Activated CD4-positive, alpha-beta T cell treated with anti-CD3 and anti-CD28 coated beads for 36 hours (primary cell): ENCODE results near the gene CREB3. TPM values are rescaled to one million over a fixed set of nuclear protein-coding genes. Genes with fewer than 3 reads are reported as not detected.

Experiments used
- ATAC-seq: fragments of 200-7000 bp; cut with Tn5 transposase; one replicate; pipeline ENCODE4 v1.10.0; 2021; ENCODE audit warnings: mild to moderate bottlenecking, moderate library complexity
- CTCF ChIA-PET: fragments of 350-600 bp; sonication (Branson Sonifier 250); formaldehyde crosslinking; loops from one replicate; lab custom pipeline; 2021; ENCODE audit warnings: antibody characterized with exemption; lab: Charles Lee
- POLR2A ChIA-PET: fragments of 350-600 bp; sonication (Branson Sonifier 250); formaldehyde crosslinking; loops from one replicate; lab custom pipeline; 2021; ENCODE audit warnings: antibody characterized with exemption, inconsistent platforms; lab: Charles Lee
- DNase-seq: peaks from one replicate; pipeline ENCODE4 v3.0.0-alpha.2; 2020
- H3K27ac Mint-ChIP-seq: one replicate; pipeline ENCODE4 v1.8.0; 2021; ENCODE audit warnings: mixed read lengths
- H3K27me3 Mint-ChIP-seq: one replicate; pipeline ENCODE4 v1.8.0; 2021; ENCODE audit warnings: mixed read lengths
- H3K36me3 Mint-ChIP-seq: one replicate; pipeline ENCODE4 v1.8.0; 2021; ENCODE audit warnings: low read depth, mixed read lengths
- H3K4me1 Mint-ChIP-seq: one replicate; pipeline ENCODE4 v1.8.0; 2021; ENCODE audit warnings: mixed read lengths
- H3K4me3 Mint-ChIP-seq: one replicate; pipeline ENCODE4 v1.8.0; 2021; ENCODE audit warnings: mild to moderate bottlenecking, moderate library complexity, mixed read lengths
- H3K9me3 Mint-ChIP-seq: one replicate; pipeline ENCODE4 v1.8.0; 2021; ENCODE audit warnings: low read depth, mixed read lengths
- intact Hi-C, 2 experiments: fragments of 100-400 bp; cut with DNase I in 1 of 2; cut with micrococcal nuclease in 1 of 2; formaldehyde crosslinking; loops; one replicate each; pipeline versions ENCODE4 v1.14.2 to v1.15.1; 2022 to 2024; cut with DNase I, micrococcal nuclease
- total RNA-seq, 2 experiments: library from RNA; stranded (reverse); gene quantifications; one replicate each; pipeline ENCODE4 v1.2.3, GENCODE V29; 2021

The CREB3 gene
- total RNA-seq, 2 experiments from 2014 or later: 24.0 to 26.0 TPM

DNA sequence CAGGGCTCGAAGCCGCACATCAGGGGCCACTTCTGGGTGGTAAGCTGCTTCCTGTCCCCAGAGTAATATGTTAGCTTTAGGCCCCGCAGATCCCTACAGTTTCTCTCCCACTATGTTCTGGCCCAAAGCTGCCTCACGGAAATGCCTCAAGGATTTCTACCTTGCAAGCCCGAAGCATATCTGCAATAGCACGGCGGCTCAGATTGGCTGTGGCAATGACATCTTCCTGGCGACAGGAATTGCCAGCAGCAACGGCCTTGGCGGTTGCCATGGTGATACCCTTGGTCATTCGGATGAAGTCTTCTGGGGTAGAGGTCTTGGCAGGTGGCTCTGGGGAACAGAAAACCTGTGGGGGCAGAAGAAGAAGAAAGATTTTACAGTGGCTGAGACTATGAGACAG is 32.4 kb upstream of the CREB3 start:
- Mint-ChIP-seq H3K4me3 (no peak overlapping the region), H3K27me3 (no peaks in the 10 kb centered on the region), H3K36me3 (peaks cover 40% of the 10 kb centered on the region), H3K4me1 (peaks cover 1% of the 10 kb centered on the region), H3K27ac (no peak overlapping the region), H3K9me3 (no peaks in the 10 kb centered on the region)
- ATAC-seq (no peak), DNase-seq (no peak)
- ChIA-PET CTCF (interaction anchor here (0.9 to 1.4 kb wide), 2 partner anchors 12 to 96 kb away, joined by 3 read pairs; no protein-coding TSS in a partner anchor), POLR2A (no interaction called here)
- intact Hi-C loops: no loop called here

DNA sequence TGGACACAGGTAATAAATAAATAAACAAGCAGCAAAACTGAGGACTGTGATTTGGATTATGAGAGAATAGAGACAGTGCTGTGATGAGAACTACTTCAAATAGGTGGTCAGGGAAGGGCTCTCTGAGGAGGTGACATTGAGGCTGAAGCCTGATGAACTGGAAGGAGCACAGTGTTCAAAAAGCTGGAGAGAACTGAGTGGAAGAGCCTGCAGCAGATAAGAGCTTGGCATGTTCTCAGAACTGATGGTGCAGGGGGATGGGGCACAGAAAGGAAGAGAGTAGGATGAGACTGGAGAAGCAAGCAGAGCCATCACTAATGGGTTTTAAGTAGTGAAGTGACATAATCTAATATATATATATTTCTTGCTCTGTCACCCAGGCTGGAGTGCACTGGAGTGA is 31.5 kb upstream of the CREB3 start:
- Mint-ChIP-seq H3K27ac (no peak overlapping the region), H3K4me1 (peaks cover 1% of the 10 kb centered on the region), H3K4me3 (no peak overlapping the region), H3K9me3 (no peaks in the 10 kb centered on the region), H3K36me3 (peaks cover 43% of the 10 kb centered on the region), H3K27me3 (no peaks in the 10 kb centered on the region)
- DNase-seq (no peak), ATAC-seq (no peak)
- ChIA-PET POLR2A (no interaction called here), CTCF (interaction anchor here (0.6 to 1.4 kb wide), 8 partner anchors 13 to 1521 kb away, joined by 3 to 4 read pairs (median 3); no protein-coding TSS in a partner anchor)
- intact Hi-C loops: no loop called here

DNA sequence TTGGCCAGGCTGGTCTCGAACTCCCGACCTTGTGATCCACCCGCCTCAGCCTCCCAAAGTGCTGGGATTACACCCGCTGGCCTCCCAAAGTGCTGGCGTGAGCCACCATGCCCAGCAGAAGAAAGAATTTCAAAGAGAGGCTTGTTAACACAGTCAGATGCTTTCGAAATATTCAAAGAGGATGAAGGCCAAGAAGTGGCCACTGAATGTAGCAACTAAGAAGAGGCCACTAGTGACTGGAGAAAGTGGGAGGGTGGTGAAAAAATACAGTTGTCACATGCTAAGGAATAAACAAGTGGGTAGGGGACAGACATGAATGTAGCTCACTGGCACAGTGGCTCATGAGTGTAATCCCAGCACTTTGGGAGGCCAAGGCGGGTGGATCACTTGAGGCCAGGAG is 29.8 kb upstream of the CREB3 start:
- ATAC-seq: no peak
- POLR2A ChIA-PET: no interaction called here
- no peak overlapping the region for H3K27ac Mint-ChIP-seq
- H3K9me3 Mint-ChIP-seq: no peaks in the 10 kb centered on the region
- H3K36me3 Mint-ChIP-seq: peaks cover 44% of the 10 kb centered on the region
- intact Hi-C loops: no loop called here
- no peaks in the 10 kb centered on the region for H3K4me1 Mint-ChIP-seq
- no peak overlapping the region for H3K4me3 Mint-ChIP-seq
- CTCF ChIA-PET: interaction anchor here (0.7 kb wide), 1 partner anchor 175 kb away, joined by 3 read pairs; no protein-coding TSS in a partner anchor
- DNase-seq: no peak
- no peaks in the 10 kb centered on the region for H3K27me3 Mint-ChIP-seq

DNA sequence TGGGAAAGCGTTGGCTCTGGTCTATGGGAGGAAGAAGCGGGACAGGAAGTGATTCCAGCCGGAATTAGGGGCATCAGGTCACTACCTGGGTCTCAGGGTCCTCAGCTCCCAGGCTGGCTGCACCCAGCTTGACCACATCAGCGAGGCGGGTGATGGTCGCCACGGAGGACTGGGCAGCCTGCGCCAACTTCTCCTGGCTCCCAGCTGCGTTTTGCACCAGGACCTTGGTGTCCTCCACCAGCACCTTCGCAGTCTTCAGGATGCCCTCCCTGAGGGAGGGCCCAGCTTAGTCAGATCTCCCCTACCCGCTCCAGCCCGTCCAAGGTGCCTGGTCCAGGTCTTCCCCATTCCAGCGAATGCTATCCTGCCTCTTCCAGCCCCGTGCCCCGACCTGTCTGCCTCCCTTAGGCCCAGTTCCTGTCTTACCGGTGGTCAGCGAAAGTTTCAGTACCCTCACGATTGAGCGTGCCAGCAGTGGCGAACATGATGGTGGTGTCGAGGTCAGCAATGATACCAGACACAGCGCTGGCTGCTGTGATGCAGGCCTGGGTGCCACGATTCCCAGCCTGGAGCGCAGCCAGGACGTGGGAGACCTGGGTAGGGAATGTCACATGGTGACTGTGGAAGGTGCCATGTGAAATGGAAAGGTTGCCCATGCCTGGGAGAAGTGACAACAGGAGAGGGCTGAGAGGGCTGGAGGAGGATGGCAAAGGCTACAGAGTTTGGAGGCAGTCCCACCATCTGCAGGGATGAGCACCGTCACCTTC is 28.4 kb upstream of the CREB3 start:
- Mint-ChIP-seq H3K4me1 (no peaks in the 10 kb centered on the region), H3K27ac (no peak overlapping the region), H3K36me3 (peaks cover 53% of the 10 kb centered on the region), H3K4me3 (no peak overlapping the region), H3K9me3 (no peaks in the 10 kb centered on the region), H3K27me3 (no peaks in the 10 kb centered on the region)
- CTCF ChIA-PET: interaction anchor here (0.5 to 1.0 kb wide), 2 partner anchors 93 to 638 kb away, joined by 3 to 7 read pairs; no protein-coding TSS in a partner anchor
- POLR2A ChIA-PET: no interaction called here
- DNase-seq (no peak), ATAC-seq (no peak)
- intact Hi-C loops: no loop called here

DNA sequence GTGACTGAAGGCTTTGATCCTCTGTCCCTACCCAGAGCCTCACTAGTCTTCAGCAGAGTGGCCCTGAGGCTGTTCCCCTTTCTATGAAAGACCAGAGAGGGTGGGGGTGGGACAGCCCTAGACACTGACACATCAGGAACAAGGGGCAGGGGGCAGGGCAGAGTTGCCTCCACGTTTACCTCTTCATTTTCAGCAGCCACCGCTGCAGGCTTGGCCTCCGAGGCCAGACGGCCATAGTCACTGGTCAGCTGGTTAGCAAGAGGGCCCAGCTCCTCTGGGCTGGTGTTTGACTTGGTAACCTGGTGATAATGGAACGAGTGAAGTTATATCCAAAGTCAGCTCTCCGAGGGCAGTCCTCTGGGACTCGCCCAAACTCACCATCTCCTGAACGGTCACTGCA is 27.1 kb upstream of the CREB3 start:
- no peak overlapping the region for H3K4me3 Mint-ChIP-seq
- intact Hi-C loops: no loop called here
- H3K27me3 Mint-ChIP-seq: no peaks in the 10 kb centered on the region
- H3K9me3 Mint-ChIP-seq: no peaks in the 10 kb centered on the region
- no peaks in the 10 kb centered on the region for H3K4me1 Mint-ChIP-seq
- CTCF ChIA-PET: interaction anchor here (0.6 to 2.3 kb wide), 5 partner anchors 9 to 107 kb away, joined by 3 to 9 read pairs (median 3); no protein-coding TSS in a partner anchor
- H3K27ac Mint-ChIP-seq: no peak overlapping the region
- no peak for ATAC-seq
- DNase-seq: no peak
- H3K36me3 Mint-ChIP-seq: peaks cover 59% of the 10 kb centered on the region
- POLR2A ChIA-PET: no interaction called here

DNA sequence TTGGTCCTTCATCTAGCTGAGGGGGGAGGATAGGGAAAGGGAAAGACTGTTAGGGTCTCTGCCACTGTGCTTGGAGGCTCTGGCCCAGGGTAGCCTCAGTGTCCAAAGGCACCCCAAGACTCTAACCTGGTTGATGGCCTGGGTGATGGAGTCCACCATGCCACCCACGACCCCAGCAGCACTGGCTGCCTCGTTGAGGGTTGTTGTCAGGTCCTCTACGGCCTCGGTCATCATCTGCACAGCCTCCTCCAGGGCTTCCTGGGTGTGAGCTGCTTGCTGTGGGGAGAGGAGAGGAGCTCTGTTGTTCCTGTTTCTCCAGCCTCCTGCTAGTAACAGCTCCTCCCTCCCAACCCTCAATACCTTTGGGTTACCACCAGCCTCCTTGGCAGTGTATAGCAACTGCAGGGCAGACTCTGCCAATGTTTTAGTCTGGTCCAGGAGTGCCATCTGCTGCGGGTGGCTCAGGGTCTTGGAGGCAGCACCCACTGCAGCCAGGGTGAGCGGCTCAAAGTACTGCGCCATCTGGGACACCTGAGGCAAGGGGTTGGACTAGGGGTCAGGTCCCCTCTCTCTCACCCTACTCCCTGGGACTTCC is 26.5 kb upstream of the CREB3 start:
- H3K36me3 Mint-ChIP-seq: peaks cover 64% of the 10 kb centered on the region

DNA sequence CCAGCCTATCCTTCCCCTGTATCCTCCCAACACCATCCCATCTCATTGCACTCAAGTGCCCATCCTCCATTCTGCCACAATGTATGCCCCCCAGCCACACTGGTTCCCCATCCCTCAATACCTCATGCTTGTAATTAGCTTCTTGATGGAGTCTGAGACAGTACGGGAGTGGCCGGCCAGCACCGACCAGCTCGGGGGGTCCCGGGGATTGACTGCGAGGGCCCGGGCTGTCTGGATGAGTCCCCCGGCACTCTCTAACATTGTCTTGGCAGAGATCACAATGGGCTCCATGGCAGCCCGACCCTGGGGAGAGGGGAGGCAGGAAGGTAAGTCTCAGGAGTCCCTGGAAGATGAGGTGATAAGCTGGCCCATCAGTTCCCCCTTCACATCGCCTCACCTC is 25.5 kb upstream of the CREB3 start:
- Mint-ChIP-seq H3K27me3 (no peaks in the 10 kb centered on the region), H3K4me1 (peaks cover 4% of the 10 kb centered on the region), H3K4me3 (no peak overlapping the region), H3K9me3 (no peaks in the 10 kb centered on the region), H3K27ac (no peak overlapping the region), H3K36me3 (peaks cover 71% of the 10 kb centered on the region)
- ChIA-PET CTCF (interaction anchor here (1.7 to 2.3 kb wide), 2 partner anchors 10 to 12 kb away, joined by 5 to 9 read pairs; no protein-coding TSS in a partner anchor), POLR2A (interaction anchor here (1.1 kb wide), 1 partner anchor 11 kb away, joined by 4 read pairs; no protein-coding TSS in a partner anchor)
- DNase-seq (no peak), ATAC-seq (no peak)
- intact Hi-C loops: no loop called here

More for the DNA sequence above, 26.5 kb upstream of the CREB3 start:
- POLR2A ChIA-PET: interaction anchor here (1.1 kb wide), 1 partner anchor 10 kb away, joined by 4 read pairs; no protein-coding TSS in a partner anchor
- H3K27me3 Mint-ChIP-seq: no peaks in the 10 kb centered on the region
- CTCF ChIA-PET: interaction anchor here (0.6 to 2.3 kb wide), 6 partner anchors 9 to 107 kb away, joined by 3 to 9 read pairs (median 3); partner anchors contain the start of gene ARHGEF39
- H3K9me3 Mint-ChIP-seq: no peaks in the 10 kb centered on the region
- no peaks in the 10 kb centered on the region for H3K4me1 Mint-ChIP-seq
- ATAC-seq: no peak
- intact Hi-C loops: no loop called here
- DNase-seq: no peak
- H3K4me3 Mint-ChIP-seq: no peak overlapping the region
- H3K27ac Mint-ChIP-seq: no peak overlapping the region

DNA sequence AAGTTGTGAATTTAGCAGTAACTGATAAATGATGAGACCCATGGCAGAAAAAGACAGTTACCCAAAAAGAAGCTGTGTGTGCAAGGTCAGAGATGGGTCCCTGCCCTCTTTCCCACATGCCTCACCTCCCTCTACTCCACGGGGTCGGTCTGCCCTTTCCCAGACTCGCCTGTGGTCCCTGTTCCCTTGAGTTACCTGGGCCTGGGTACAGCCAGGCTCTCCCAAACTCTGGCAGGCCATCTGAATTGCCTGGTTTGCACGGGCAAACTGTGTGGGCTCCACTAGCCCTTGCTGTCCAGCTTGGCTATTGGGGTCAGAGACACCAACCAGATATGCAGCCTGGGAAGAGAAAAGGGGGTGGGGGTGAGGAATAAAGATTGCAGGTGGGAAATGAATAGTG is 24.3 kb upstream of the CREB3 start:
- CTCF ChIA-PET: interaction anchor here (0.6 kb wide), 1 partner anchor 80 kb away, joined by 3 read pairs; no protein-coding TSS in a partner anchor
- intact Hi-C loops: no loop called here
- Mint-ChIP-seq H3K27ac (no peak overlapping the region), H3K27me3 (no peaks in the 10 kb centered on the region), H3K4me1 (peaks cover 7% of the 10 kb centered on the region), H3K36me3 (peaks cover 75% of the 10 kb centered on the region), H3K4me3 (no peak overlapping the region), H3K9me3 (no peaks in the 10 kb centered on the region)
- no peak for ATAC-seq
- POLR2A ChIA-PET: interaction anchor here (0.7 kb wide), 1 partner anchor 12 kb away, joined by 3 read pairs; no protein-coding TSS in a partner anchor
- no peak for DNase-seq

DNA sequence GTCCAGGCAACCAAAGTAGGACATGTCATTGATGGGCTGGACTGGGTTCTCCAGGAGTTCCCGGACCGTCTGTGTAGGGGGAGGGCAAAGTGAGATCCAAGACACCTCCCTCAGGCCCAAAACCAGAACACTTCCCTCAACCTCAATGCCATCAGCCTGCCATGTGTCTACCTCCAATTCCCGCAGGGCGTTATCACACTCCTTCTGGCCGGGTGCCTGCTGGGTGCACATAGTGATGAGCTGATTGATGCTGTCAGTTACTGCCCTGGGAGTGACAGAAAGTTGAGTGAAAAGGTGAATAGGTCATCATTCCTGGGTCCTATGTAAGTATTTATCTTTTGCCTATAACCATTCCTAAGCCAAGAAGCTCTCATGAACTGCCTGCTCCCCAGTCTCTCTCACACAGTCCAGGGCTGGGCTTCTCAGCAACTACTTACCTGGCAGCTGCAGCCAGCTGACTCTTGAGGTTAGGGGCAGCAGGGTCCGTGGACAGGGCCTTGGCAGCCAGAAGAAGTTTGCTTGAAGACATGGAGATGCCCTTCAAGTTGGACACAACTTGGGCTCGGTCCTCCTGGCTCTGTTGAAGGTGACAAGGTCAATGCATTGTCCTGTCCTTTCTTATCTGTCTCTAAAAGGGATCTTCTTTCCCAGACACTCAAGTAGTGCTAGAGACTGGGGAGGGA is 21.5 kb upstream of the CREB3 start:
- peaks cover 75% of the 10 kb centered on the region for H3K36me3 Mint-ChIP-seq
- ATAC-seq: no peak

DNA sequence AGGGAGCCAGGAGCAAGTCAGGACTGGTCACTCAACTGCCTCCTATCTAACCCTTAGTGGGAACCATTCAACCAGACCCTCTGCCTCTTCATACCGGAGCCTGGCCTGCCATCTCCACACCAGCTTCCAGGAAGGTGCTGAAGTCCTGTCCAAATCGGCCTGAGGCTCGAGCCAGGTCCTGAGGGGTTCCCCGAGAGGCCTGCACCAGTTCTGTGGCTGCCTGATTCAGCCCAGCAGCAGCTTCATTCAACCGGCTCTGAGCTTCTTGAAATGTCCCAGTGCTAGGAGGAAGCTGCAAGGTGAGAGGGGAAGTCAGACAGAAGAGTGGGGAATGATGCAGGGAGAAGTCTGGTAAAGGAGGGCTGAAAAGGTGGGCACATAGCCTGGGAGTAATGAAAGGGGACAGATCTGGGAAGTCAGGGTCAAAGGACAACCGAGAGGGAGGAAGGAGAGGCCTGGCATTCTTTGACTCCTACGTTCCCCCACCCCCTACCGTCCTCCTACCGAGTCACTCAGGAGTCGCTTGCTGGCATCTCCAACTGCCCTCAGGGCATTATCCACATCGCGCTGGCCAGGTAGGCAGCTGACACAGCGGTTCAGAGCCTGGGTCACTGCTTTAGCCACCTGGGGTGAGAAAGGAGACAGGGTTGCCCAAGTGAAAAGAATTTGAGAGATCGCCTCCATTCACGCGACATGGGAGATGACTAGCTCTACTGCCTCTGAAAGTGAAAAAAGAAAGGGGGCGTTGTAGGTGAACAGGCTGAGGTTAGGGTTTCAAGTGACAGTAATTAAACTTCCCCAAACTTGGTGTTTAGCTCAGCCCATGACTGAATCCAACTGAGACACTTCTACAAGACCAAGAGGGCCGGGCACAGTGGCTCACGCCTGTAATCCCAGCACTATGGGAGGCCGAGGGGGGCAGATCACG is 20.7 kb upstream of the CREB3 start:
- peaks cover 7% of the 10 kb centered on the region for H3K4me1 Mint-ChIP-seq
- H3K27me3 Mint-ChIP-seq: no peaks in the 10 kb centered on the region
- ATAC-seq (peak; percentile 69), DNase-seq (no peak)
- H3K27ac Mint-ChIP-seq: peak overlapping the region; percentile 42
- ChIA-PET POLR2A (no interaction called here), CTCF (interaction anchor here (0.6 to 4.0 kb wide), 7 partner anchors 15 to 222 kb away, joined by 3 to 22 read pairs (median 3); partner anchors contain the start of gene RUSC2)
- intact Hi-C loops: no loop called here
- H3K4me3 Mint-ChIP-seq: no peak overlapping the region
- H3K36me3 Mint-ChIP-seq: peaks cover 76% of the 10 kb centered on the region
- H3K9me3 Mint-ChIP-seq: no peaks in the 10 kb centered on the region

More for the DNA sequence above, 21.5 kb upstream of the CREB3 start:
- H3K27me3 Mint-ChIP-seq: no peaks in the 10 kb centered on the region
- intact Hi-C loops: no loop called here
- no peak overlapping the region for H3K4me3 Mint-ChIP-seq
- no peaks in the 10 kb centered on the region for H3K9me3 Mint-ChIP-seq
- peaks cover 7% of the 10 kb centered on the region for H3K4me1 Mint-ChIP-seq
- H3K27ac Mint-ChIP-seq: no peak overlapping the region
- POLR2A ChIA-PET: no interaction called here
- DNase-seq: no peak
- CTCF ChIA-PET: interaction anchor here (0.6 to 4.0 kb wide), 4 partner anchors 14 to 193 kb away, joined by 3 to 22 read pairs (median 3); no protein-coding TSS in a partner anchor
